Activated B cell treated with CpG ODN at 0.5 μM for 24 hours (primary cell): ENCODE data around the gene RPL3. TPM values are rescaled to one million over a fixed set of nuclear protein-coding genes. Genes with fewer than 3 reads are reported as not detected.

Source experiments
- ATAC-seq: fragments of 200-7000 bp; cut with Tn5 transposase; one replicate; pipeline ENCODE4 v1.10.0; 2021; ENCODE audit warnings: low read depth, mild to moderate bottlenecking, moderate library complexity
- CTCF ChIA-PET: fragments of 350-600 bp; sonication (Branson Sonifier 250); formaldehyde crosslinking; loops from one replicate; lab custom pipeline; 2021; ENCODE audit warnings: antibody characterized with exemption; lab: Charles Lee
- POLR2A ChIA-PET: fragments of 350-600 bp; sonication (Branson Sonifier 250); formaldehyde crosslinking; loops from one replicate; lab custom pipeline; 2021; ENCODE audit warnings: antibody characterized with exemption; lab: Charles Lee
- DNase-seq: peaks from one replicate; pipeline ENCODE4 v3.0.0; 2022
- H3K27ac Mint-ChIP-seq: one replicate; pipeline ENCODE4 v1.8.0; 2020; ENCODE audit warnings: mixed read lengths
- H3K27me3 Mint-ChIP-seq: one replicate; pipeline ENCODE4 v1.8.0; 2021; ENCODE audit warnings: mixed read lengths
- H3K36me3 Mint-ChIP-seq: one replicate; pipeline ENCODE4 v1.8.0; 2021; ENCODE audit warnings: low read depth, mixed read lengths
- H3K4me1 Mint-ChIP-seq: one replicate; pipeline ENCODE4 v1.8.0; 2021; ENCODE audit warnings: mixed read lengths
- H3K4me3 Mint-ChIP-seq: one replicate; pipeline ENCODE4 v1.8.0; 2020; ENCODE audit warnings: mild to moderate bottlenecking, mixed read lengths
- H3K9me3 Mint-ChIP-seq: one replicate; pipeline ENCODE4 v1.8.0; 2020; ENCODE audit warnings: mixed read lengths
- intact Hi-C: fragments of 100-400 bp; cut with micrococcal nuclease; formaldehyde crosslinking; loops from one replicate; pipeline ENCODE4 v1.15.1; 2024
- total RNA-seq: library from RNA; stranded (reverse); gene quantifications from 2 replicates; pipeline ENCODE4 v1.2.3, GENCODE V29; 2022
- TF ChIP-seq, protein P1 (sequence below): fragments of 200-600 bp; IDR thresholded peaks from one replicate; pipeline ENCODE4 v1.8.0; 2022; ENCODE audit warnings: antibody characterized with exemption, mild to moderate bottlenecking

RPL3 gene
- total RNA-seq, 1 donor from 2014 or later, result 3,087 TPM

- no peak for DNase-seq
- no peaks in the 10 kb centered on the region for H3K27me3 Mint-ChIP-seq
- intact Hi-C loops, result loop anchor here (10.0 kb wide), 1 partner anchor 45 kb away; no protein-coding TSS in a partner anchor
- TF ChIP-seq, protein P1, sequence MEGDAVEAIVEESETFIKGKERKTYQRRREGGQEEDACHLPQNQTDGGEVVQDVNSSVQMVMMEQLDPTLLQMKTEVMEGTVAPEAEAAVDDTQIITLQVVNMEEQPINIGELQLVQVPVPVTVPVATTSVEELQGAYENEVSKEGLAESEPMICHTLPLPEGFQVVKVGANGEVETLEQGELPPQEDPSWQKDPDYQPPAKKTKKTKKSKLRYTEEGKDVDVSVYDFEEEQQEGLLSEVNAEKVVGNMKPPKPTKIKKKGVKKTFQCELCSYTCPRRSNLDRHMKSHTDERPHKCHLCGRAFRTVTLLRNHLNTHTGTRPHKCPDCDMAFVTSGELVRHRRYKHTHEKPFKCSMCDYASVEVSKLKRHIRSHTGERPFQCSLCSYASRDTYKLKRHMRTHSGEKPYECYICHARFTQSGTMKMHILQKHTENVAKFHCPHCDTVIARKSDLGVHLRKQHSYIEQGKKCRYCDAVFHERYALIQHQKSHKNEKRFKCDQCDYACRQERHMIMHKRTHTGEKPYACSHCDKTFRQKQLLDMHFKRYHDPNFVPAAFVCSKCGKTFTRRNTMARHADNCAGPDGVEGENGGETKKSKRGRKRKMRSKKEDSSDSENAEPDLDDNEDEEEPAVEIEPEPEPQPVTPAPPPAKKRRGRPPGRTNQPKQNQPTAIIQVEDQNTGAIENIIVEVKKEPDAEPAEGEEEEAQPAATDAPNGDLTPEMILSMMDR, result no peak
- peak overlapping the region; percentile 57 for H3K27ac Mint-ChIP-seq
- peak; percentile 18 for ATAC-seq
- H3K4me1 Mint-ChIP-seq, result peaks cover 27% of the 10 kb centered on the region
- H3K36me3 Mint-ChIP-seq, result no peaks in the 10 kb centered on the region
- H3K9me3 Mint-ChIP-seq, result no peaks in the 10 kb centered on the region
- ChIA-PET CTCF (interaction anchor here (0.5 to 1.0 kb wide), 3 partner anchors 19 to 1412 kb away, joined by 3 read pairs; partner anchors contain the start of gene RPL3), POLR2A (interaction anchor here (1.3 to 1.8 kb wide), 3 partner anchors 17 to 220 kb away, joined by 4 to 9 read pairs (median 4); partner anchors contain the start of gene RPL3)
- peak overlapping the region; percentile 50 for H3K4me3 Mint-ChIP-seq
Observed at GRCh38 chr22:39299829-39300178, 19.6 kb downstream of the RPL3 start.

DNA sequence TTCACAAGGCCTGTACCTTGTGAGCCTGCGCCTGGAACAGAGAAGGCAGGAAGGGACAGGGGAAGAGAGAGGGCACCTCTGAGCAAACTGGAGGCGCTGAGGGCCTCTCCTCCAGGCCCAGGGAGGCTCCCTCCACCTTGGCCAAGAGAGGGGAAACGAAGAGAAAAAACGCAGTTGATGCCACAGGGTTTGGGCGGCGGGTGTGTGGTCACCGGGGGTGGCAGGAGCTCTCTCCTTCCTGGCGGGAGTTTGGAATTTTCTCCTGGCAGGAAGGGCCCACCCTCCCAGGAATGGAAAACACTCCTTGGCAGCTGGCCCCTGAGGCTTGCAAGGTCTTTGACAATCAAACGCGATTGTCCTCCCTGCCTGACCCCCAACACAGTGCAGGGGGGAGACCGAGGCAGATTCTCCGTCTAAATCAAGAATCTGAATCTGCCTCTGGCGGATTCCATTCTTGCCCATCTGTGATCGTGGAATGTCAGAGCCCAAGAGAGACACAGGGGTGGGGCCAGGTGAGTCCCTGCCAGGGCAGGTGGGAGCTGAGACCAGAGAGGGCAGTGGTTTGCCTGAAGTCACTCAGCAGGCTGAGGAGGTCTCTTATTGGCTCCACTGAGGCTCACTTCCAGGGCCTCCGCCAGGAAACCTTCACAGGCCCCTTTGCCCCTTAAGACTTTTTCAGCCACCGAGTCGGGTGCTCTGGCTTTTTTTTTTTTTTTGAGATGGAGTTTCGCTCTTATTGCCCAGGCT lies 21.0 kb downstream of the RPL3 start:
- H3K36me3 Mint-ChIP-seq, result no peaks in the 10 kb centered on the region
- ChIA-PET POLR2A (interaction anchor here (0.7 kb wide), 1 partner anchor 14 kb away, joined by 5 read pairs; no protein-coding TSS in a partner anchor), CTCF (no interaction called here)
- TF ChIP-seq, protein P1, result no peak
- DNase-seq, result no peak
- no peaks in the 10 kb centered on the region for H3K27me3 Mint-ChIP-seq
- intact Hi-C loops, result no loop called here
- H3K9me3 Mint-ChIP-seq, result no peaks in the 10 kb centered on the region
- H3K4me3 Mint-ChIP-seq, result no peak overlapping the region
- no peak for ATAC-seq
- H3K4me1 Mint-ChIP-seq, result peaks cover 27% of the 10 kb centered on the region
- H3K27ac Mint-ChIP-seq, result no peak overlapping the region

DNA sequence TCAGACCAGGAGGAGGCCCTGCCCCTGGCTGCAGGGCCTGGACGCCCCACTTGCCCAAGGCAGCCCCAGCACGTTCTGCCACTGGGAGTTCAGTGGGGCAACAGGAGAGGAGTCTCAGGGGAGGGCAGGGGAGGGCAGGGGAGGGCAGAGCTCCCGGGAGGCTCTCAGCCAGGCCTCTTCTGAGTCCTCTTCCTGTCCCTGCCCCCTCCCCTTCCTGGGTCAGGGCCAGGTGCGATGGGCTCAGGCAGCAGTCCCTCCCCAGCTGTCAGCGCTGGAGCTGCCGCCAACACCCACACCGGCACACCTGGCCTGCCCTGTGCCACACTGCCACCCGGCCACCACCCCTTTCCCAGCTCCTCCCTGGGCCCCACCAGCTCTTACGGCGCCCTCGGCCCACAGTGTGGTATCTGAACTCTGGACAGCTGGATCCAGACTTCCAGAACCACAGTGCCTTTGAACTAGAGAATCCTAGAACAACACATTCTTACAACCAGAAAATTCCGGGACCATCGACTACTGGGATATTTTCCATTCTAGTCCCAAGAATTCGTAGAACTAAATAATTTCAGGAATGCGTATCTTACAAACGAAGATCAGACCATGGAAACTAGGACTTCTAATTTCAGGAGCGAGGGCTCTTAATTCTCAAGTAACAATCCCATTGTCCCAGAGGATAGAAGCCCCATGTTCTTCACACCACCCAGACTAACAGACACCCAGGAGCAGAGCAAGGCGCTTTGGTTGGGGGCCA lies 21.8 kb downstream of the RPL3 start:
- ChIA-PET POLR2A (interaction anchor here (0.7 to 1.3 kb wide), 2 partner anchors 8 to 12 kb away, joined by 3 to 4 read pairs; no protein-coding TSS in a partner anchor), CTCF (no interaction called here)
- intact Hi-C loops, result no loop called here
- Mint-ChIP-seq H3K27me3 (no peaks in the 10 kb centered on the region), H3K4me1 (peaks cover 27% of the 10 kb centered on the region), H3K36me3 (no peaks in the 10 kb centered on the region), H3K9me3 (no peaks in the 10 kb centered on the region), H3K27ac (no peak overlapping the region), H3K4me3 (no peak overlapping the region)
- DNase-seq (no peak), ATAC-seq (no peak)
- TF ChIP-seq, protein P1, result no peak

GRCh38 chr22:39296981-39297489 lies 22.4 kb downstream of the RPL3 start:
- intact Hi-C loops, result no loop called here
- no peak for DNase-seq
- H3K4me1 Mint-ChIP-seq, result peaks cover 27% of the 10 kb centered on the region
- ATAC-seq, result no peak
- no peaks in the 10 kb centered on the region for H3K9me3 Mint-ChIP-seq
- ChIA-PET POLR2A (interaction anchor here (0.7 to 1.3 kb wide), 2 partner anchors 9 to 12 kb away, joined by 3 to 4 read pairs; no protein-coding TSS in a partner anchor), CTCF (no interaction called here)
- TF ChIP-seq, protein P1, result no peak
- no peaks in the 10 kb centered on the region for H3K27me3 Mint-ChIP-seq
- H3K36me3 Mint-ChIP-seq, result no peaks in the 10 kb centered on the region
- no peak overlapping the region for H3K27ac Mint-ChIP-seq
- H3K4me3 Mint-ChIP-seq, result no peak overlapping the region

GRCh38 chr22:39296535-39296934 lies 22.9 kb downstream of the RPL3 start:
- DNase-seq (no peak), ATAC-seq (no peak)
- Mint-ChIP-seq H3K36me3 (no peaks in the 10 kb centered on the region), H3K4me3 (no peak overlapping the region), H3K27me3 (no peaks in the 10 kb centered on the region), H3K9me3 (no peaks in the 10 kb centered on the region), H3K27ac (no peak overlapping the region), H3K4me1 (peaks cover 27% of the 10 kb centered on the region)
- TF ChIP-seq, protein P1, result no peak
- CTCF ChIA-PET, result no interaction called here
- POLR2A ChIA-PET, result interaction anchor here (1.3 kb wide), 1 partner anchor 13 kb away, joined by 4 read pairs; no protein-coding TSS in a partner anchor
- intact Hi-C loops, result no loop called here
